Measurements from ENCODE around the gene FEN1.

- no peak for TF ChIP-seq EP300 (IDR thresholded peaks at IDR 0.05)
- TF ChIP-seq, protein P1, sequence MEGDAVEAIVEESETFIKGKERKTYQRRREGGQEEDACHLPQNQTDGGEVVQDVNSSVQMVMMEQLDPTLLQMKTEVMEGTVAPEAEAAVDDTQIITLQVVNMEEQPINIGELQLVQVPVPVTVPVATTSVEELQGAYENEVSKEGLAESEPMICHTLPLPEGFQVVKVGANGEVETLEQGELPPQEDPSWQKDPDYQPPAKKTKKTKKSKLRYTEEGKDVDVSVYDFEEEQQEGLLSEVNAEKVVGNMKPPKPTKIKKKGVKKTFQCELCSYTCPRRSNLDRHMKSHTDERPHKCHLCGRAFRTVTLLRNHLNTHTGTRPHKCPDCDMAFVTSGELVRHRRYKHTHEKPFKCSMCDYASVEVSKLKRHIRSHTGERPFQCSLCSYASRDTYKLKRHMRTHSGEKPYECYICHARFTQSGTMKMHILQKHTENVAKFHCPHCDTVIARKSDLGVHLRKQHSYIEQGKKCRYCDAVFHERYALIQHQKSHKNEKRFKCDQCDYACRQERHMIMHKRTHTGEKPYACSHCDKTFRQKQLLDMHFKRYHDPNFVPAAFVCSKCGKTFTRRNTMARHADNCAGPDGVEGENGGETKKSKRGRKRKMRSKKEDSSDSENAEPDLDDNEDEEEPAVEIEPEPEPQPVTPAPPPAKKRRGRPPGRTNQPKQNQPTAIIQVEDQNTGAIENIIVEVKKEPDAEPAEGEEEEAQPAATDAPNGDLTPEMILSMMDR (IDR thresholded peaks at IDR 0.05): no peak
Observed at GRCh38 chr11:61793829-61794204, 1.1 kb downstream of the FEN1 start.

Measured in esophagus muscularis mucosa (tissue), 3 donors.